ENCODE data around the gene TAF4B.

Gene TAF4B

DNA sequence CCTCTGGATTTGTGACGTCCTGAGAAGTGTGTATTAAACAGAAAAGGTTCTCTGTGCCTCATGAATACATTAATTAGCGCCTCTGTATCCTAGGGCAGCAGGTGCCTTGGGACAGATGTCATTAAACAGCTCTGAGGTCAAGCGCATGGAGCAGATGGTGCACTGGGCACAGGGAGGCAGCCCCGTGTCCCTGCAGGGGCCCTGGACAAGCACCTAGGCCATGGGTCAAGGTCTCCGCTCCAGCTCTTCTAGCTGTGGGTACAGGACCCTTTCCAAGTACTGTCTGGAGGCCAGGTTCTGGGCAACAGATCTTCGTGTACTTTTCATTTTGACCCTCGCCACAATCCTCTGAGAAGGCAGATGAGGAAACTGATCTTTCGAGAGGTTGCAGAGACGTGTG, 195.7 kb downstream of the TAF4B start:
- no peak overlapping the region for H3K4me3 ChIP-seq (ENCODE audit: severe bottlenecking)
- DNase-seq (ENCODE audit: low spot score) (no peak), ATAC-seq (ENCODE audit: low read depth) (no peak)
- TF ChIP-seq, protein P1, sequence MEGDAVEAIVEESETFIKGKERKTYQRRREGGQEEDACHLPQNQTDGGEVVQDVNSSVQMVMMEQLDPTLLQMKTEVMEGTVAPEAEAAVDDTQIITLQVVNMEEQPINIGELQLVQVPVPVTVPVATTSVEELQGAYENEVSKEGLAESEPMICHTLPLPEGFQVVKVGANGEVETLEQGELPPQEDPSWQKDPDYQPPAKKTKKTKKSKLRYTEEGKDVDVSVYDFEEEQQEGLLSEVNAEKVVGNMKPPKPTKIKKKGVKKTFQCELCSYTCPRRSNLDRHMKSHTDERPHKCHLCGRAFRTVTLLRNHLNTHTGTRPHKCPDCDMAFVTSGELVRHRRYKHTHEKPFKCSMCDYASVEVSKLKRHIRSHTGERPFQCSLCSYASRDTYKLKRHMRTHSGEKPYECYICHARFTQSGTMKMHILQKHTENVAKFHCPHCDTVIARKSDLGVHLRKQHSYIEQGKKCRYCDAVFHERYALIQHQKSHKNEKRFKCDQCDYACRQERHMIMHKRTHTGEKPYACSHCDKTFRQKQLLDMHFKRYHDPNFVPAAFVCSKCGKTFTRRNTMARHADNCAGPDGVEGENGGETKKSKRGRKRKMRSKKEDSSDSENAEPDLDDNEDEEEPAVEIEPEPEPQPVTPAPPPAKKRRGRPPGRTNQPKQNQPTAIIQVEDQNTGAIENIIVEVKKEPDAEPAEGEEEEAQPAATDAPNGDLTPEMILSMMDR (IDR thresholded peaks at IDR 0.05; ENCODE audit: poor library complexity, severe bottlenecking), result no peak
- H3K27me3 ChIP-seq (ENCODE audit: insufficient read depth, poor library complexity, severe bottlenecking), result no peaks in the 10 kb centered on the region
- no peak overlapping the region for H3K27ac ChIP-seq (ENCODE audit: poor library complexity, severe bottlenecking)
- H3K4me1 ChIP-seq (ENCODE audit: insufficient read depth, poor library complexity, severe bottlenecking), result no peaks in the 10 kb centered on the region
- H3K9me3 ChIP-seq (ENCODE audit: severe bottlenecking), result no peaks in the 10 kb centered on the region
- H3K36me3 ChIP-seq (ENCODE audit: low read depth), result no peaks in the 10 kb centered on the region

DNA sequence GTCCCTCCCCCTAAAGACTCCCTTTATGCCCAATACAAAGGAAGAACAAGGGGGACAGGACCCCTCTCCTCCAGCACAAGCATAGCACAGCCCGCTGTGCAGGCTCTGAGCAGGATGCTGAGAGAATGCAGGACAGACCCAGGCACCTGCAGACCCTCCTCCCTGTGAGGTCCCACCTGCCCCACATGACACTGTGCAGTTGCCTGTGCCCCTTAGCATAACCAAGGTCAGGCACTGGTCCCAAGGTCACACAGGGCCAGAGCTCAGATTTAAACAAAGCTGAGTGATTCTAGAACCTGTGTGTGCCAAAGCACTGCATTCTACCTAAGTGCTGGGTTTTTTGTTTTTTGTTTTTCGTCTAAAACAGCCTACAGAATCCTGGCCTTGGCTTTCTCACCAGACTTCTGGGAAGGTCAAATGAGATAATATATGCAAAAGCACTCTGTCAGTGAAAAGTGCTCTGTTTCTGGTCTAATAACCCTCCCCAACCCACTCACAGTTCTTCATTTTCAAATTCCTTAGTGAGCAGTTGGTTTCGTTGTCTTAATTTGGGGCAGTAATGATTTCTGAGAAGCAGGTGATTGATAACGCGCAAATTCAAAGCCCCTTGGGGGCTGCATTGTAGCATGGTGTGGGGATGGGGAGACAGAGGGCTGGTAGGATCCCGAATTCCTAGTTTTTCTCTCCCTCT, 196.4 kb downstream of the TAF4B start:
- Histone ChIP-seq H3K36me3 (ENCODE audit: low read depth) (no peaks in the 10 kb centered on the region), H3K4me1 (ENCODE audit: insufficient read depth, poor library complexity, severe bottlenecking) (no peaks in the 10 kb centered on the region), H3K27me3 (ENCODE audit: insufficient read depth, poor library complexity, severe bottlenecking) (no peaks in the 10 kb centered on the region), H3K27ac (ENCODE audit: poor library complexity, severe bottlenecking) (no peak overlapping the region), H3K9me3 (ENCODE audit: severe bottlenecking) (no peaks in the 10 kb centered on the region), H3K4me3 (ENCODE audit: severe bottlenecking) (no peak overlapping the region)
- ATAC-seq (ENCODE audit: low read depth), result no peak
- TF ChIP-seq, protein P1 (IDR thresholded peaks at IDR 0.05; ENCODE audit: poor library complexity, severe bottlenecking), result no peak
- no peak for DNase-seq (ENCODE audit: low spot score)

DNA sequence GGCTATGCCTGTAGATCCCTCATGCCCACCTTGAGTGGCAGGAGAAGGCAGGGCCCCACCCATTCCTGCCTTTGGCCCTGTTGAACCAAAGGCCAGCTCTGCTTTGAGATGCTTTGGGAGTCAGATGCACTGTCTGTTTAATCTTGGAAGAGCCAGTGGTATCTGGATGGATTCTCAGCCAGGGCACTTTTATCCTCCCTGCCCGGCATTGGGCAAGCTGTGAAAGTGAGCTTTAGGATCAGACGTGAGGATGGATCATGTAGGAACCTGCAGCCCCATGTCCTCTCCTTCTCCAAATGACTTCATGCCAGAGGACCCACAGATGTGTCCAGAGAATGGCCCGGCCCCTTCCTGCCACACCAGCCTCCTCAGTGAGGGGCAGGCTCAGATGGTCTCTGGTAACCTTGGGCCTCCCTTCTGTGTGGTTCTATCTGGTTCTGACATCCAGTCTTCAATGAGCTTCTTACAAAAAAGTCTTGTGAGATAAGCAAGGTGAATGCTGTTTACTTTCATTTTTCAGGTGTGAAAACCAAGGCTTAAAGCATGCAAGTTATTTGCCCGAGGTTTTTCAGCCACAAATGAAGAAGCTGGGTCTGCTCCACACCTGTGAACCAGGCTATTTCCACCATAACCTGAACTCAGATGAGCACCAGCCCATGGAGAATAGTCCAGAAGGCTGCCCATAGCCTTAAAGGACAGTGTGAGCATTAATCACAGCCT, 198.3 kb downstream of the TAF4B start:
- DNase-seq (ENCODE audit: low spot score) (no peak), ATAC-seq (ENCODE audit: low read depth) (no peak)
- no peaks in the 10 kb centered on the region for H3K36me3 ChIP-seq (ENCODE audit: low read depth)
- H3K4me3 ChIP-seq (ENCODE audit: severe bottlenecking), result no peak overlapping the region
- TF ChIP-seq, protein P1 (IDR thresholded peaks at IDR 0.05; ENCODE audit: poor library complexity, severe bottlenecking), result no peak
- H3K27ac ChIP-seq (ENCODE audit: poor library complexity, severe bottlenecking), result no peak overlapping the region
- H3K9me3 ChIP-seq (ENCODE audit: severe bottlenecking), result no peaks in the 10 kb centered on the region
- no peaks in the 10 kb centered on the region for H3K4me1 ChIP-seq (ENCODE audit: insufficient read depth, poor library complexity, severe bottlenecking)
- no peaks in the 10 kb centered on the region for H3K27me3 ChIP-seq (ENCODE audit: insufficient read depth, poor library complexity, severe bottlenecking)

DNA sequence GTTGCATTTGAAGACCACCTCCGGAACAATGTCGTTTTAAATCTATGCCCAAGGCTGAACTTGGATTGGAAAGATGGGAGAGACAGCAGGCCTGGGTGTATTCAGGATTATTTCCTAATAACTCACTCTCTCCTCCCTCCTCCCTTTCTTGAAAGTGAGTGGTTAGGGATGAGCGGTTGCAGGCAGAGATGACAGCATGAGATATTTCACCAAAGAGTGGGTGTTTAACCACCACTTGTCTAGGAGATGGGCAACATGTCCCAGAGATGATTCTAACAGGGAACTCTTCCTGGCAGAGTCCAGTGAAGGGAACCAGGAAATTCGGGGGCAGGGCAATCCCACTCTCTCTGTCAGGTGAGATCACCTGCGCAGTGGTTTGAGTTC, 198.9 kb downstream of the TAF4B start:
- Histone ChIP-seq H3K36me3 (ENCODE audit: low read depth) (no peaks in the 10 kb centered on the region), H3K4me3 (ENCODE audit: severe bottlenecking) (no peak overlapping the region), H3K4me1 (ENCODE audit: insufficient read depth, poor library complexity, severe bottlenecking) (no peaks in the 10 kb centered on the region), H3K9me3 (ENCODE audit: severe bottlenecking) (no peaks in the 10 kb centered on the region), H3K27me3 (ENCODE audit: insufficient read depth, poor library complexity, severe bottlenecking) (no peaks in the 10 kb centered on the region), H3K27ac (ENCODE audit: poor library complexity, severe bottlenecking) (no peak overlapping the region)
- TF ChIP-seq, protein P1 (IDR thresholded peaks at IDR 0.05; ENCODE audit: poor library complexity, severe bottlenecking), result no peak
- DNase-seq (ENCODE audit: low spot score) (no peak), ATAC-seq (ENCODE audit: low read depth) (no peak)
